Neural cell (in vitro differentiated cells): Measurements from ENCODE around the gene LSM3.

ENCODE experiments used
- CTCF ChIP-seq: fragments of 450-650 bp; IDR thresholded peaks from 2 replicates; pipeline ENCODE4 v1.5.1; 2014; ENCODE audit warnings: antibody characterized with exemption, mild to moderate bottlenecking, moderate library complexity; ENCODE audit not compliant: poor library complexity, severe bottlenecking
- TAF1 ChIP-seq: IDR thresholded peaks from 2 replicates; pipeline ENCODE4 v1.6.1; 2012; ENCODE audit warnings: low read depth

- TF ChIP-seq TAF1 (no peak), CTCF (no peak)
These were observed 27.0 kb upstream of the LSM3 start for GRCh38 chr3:14151471-14152083.
